Mesenchymal stem cell (in vitro differentiated cells and primary cell): ENCODE measurements around the gene TROAP.

Experiments
- DNase-seq: peaks from one replicate; pipeline ENCODE4 v3.0.0-alpha.2; 2013
- H2AFZ ChIP-seq: one replicate; pipeline ENCODE4 v1.6.1; 2013; ENCODE audit warnings: low read depth, mild to moderate bottlenecking, control low read depth, inconsistent platforms, low read length, moderate library complexity
- H2AK5ac ChIP-seq: 2 replicates; pipeline ENCODE4 v1.6.1; 2013; ENCODE audit warnings: low read length, moderate library complexity, mild to moderate bottlenecking, inconsistent platforms; ENCODE audit not compliant: severe bottlenecking
- H2BK120ac ChIP-seq: one replicate; pipeline ENCODE4 v1.6.1; 2013; ENCODE audit warnings: low read depth, mild to moderate bottlenecking, inconsistent platforms, low read length, moderate library complexity
- H2BK12ac ChIP-seq, 2 experiments: one replicate each; pipeline ENCODE4 v1.6.1; 2013; ENCODE audit warnings: inconsistent platforms in 2 of 2, low read length in 2 of 2, mild to moderate bottlenecking in 2 of 2, moderate library complexity in 2 of 2, control low read depth in 1 of 2
- H2BK15ac ChIP-seq: one replicate; pipeline ENCODE4 v1.6.1; 2013; ENCODE audit warnings: mild to moderate bottlenecking, low read depth, inconsistent platforms; ENCODE audit not compliant: poor library complexity, severe bottlenecking
- H2BK5ac ChIP-seq: 2 replicates; pipeline ENCODE4 v1.6.1; 2013; ENCODE audit warnings: low read depth, mild to moderate bottlenecking, low read length, control low read depth, inconsistent platforms; ENCODE audit not compliant: poor library complexity, severe bottlenecking
- H3K14ac ChIP-seq, 2 experiments: one replicate each; pipeline ENCODE4 v1.6.1; 2013; ENCODE audit warnings: inconsistent platforms in 2 of 2, low read length in 2 of 2, control low read depth in 1 of 2, mild to moderate bottlenecking in 1 of 2, moderate library complexity in 1 of 2
- H3K18ac ChIP-seq, 2 experiments: one replicate each; pipeline ENCODE4 v1.6.1; 2013; ENCODE audit warnings: inconsistent platforms in 2 of 2, low read length in 2 of 2, control low read depth in 1 of 2, low read depth in 1 of 2, mild to moderate bottlenecking in 1 of 2
- H3K23ac ChIP-seq, 2 experiments: one replicate each; pipeline ENCODE4 v1.6.1; 2013; ENCODE audit warnings: inconsistent platforms in 2 of 2, low read length in 2 of 2, mild to moderate bottlenecking in 2 of 2, moderate library complexity in 2 of 2, control low read depth in 1 of 2
- H3K27ac ChIP-seq: 2 replicates; pipeline ENCODE4 v1.5.1; 2013; ENCODE audit warnings: mild to moderate bottlenecking, moderate library complexity, low read length, control low read depth, inconsistent platforms; ENCODE audit not compliant: poor library complexity, severe bottlenecking
- H3K27me3 ChIP-seq, 2 experiments: 2 replicates each; pipeline versions ENCODE4 v1.6.1 to v1.7.0; 2013; ENCODE audit warnings: low read length in 2 of 2, mild to moderate bottlenecking in 2 of 2, moderate library complexity in 2 of 2, control low read depth in 1 of 2, inconsistent platforms in 1 of 2; ENCODE audit not compliant: control insufficient read depth in 1 of 2, insufficient read depth in 1 of 2
- H3K36me3 ChIP-seq, 2 experiments: 2 replicates each; pipeline versions ENCODE4 v1.6.1 to v1.7.0; 2013; ENCODE audit warnings: low read length in 2 of 2, control low read depth in 1 of 2, inconsistent platforms in 1 of 2, low read depth in 1 of 2, mild to moderate bottlenecking in 1 of 2; ENCODE audit not compliant: insufficient read depth in 2 of 2, control insufficient read depth in 1 of 2
- H3K4ac ChIP-seq, 2 experiments: one replicate each; pipeline ENCODE4 v1.6.1; 2013; ENCODE audit warnings: inconsistent platforms in 2 of 2, low read length in 2 of 2, mild to moderate bottlenecking in 2 of 2, moderate library complexity in 2 of 2, control low read depth in 1 of 2, low read depth in 1 of 2
- H3K4me1 ChIP-seq: 2 replicates; pipeline ENCODE4 v1.6.1; 2013; ENCODE audit warnings: low read depth, low read length, control low read depth; ENCODE audit not compliant: control insufficient read depth, insufficient read depth
- H3K4me2 ChIP-seq: 2 replicates; pipeline ENCODE4 v1.6.1; 2013; ENCODE audit warnings: low read length, mild to moderate bottlenecking, inconsistent platforms; ENCODE audit not compliant: poor library complexity, severe bottlenecking
- H3K4me3 ChIP-seq, 2 experiments: 2 replicates each; pipeline versions ENCODE4 v1.5.1 to v1.7.0; 2013; ENCODE audit warnings: low read length in 2 of 2, mild to moderate bottlenecking in 2 of 2, control low read depth in 1 of 2, low read depth in 1 of 2; ENCODE audit not compliant: insufficient read depth in 1 of 2
- H3K79me1 ChIP-seq: replicated peaks from 2 replicates; pipeline ENCODE4 v1.6.1; 2013; ENCODE audit warnings: mild to moderate bottlenecking, control low read depth, low read length, inconsistent platforms; ENCODE audit not compliant: poor library complexity, severe bottlenecking
- H3K9ac ChIP-seq: 2 replicates; pipeline ENCODE4 v1.7.0; 2013; ENCODE audit warnings: mild to moderate bottlenecking, low read length, moderate library complexity
- H3K9me3 ChIP-seq: 2 replicates; pipeline ENCODE4 v1.7.0; 2013; ENCODE audit warnings: mild to moderate bottlenecking, low read length; ENCODE audit not compliant: control insufficient read depth
- H4K8ac ChIP-seq: one replicate; pipeline ENCODE4 v1.6.1; 2013; ENCODE audit warnings: inconsistent platforms, mild to moderate bottlenecking, low read length, moderate library complexity
- H4K91ac ChIP-seq: one replicate; pipeline ENCODE4 v1.6.1; 2013; ENCODE audit warnings: mild to moderate bottlenecking, low read length, inconsistent platforms
- WGBS: methylation state at CpG from one replicate; pipeline ENCODE4 v1.1.7; 2013; ENCODE audit warnings: mixed read lengths; 5-methylcytosine and 5-hydroxymethylcytosine counted together

Gene TROAP

DNA sequence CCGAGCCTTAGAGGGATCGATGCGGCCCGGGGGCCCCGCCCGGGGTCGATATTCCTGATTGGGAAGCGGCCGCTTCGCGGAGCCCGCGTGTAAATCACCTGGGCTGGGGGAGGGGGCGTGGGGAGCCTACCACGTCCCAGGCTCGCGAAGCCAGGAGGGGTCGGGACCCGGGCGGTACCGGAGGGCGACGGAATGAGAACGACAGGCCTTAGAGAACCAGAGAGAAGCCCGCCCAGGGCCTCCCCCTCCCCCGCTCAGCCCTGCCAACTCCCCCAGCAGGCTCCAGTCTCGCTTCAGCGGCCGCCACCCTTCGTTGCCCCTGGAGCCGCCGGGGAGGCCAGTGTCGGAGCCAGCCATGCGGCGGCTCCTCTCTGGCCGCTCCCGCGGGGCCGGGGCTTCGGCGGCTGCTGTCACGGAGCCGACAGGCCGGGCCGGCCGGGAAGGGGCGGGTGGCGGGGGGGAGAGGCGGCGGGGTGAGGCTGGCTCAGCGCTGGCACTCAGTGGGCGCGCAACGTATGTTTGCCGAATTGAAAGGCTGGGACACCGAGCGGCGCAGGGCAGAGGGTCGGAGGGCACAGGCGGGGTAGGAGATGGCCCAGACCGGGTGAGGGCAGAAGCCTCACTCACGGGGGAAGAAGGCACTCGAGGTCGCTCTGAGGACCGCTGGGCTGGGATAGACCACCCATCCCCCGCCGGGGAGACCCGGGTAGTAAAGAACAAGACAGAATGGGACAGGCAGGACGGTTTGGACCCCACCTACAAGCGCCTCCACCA, 22.2 kb downstream of the TROAP start:
- H3K4me3 ChIP-seq, result peak overlapping the region; percentile 45 to 68
- peak overlapping the region in 1 of 2 experiments; percentile 88 for H3K23ac ChIP-seq
- H2BK5ac ChIP-seq, result no peak overlapping the region
- no peak overlapping the region for H4K91ac ChIP-seq
- H3K4me2 ChIP-seq, result peak overlapping the region; percentile 94
- H3K27ac ChIP-seq, result no peak overlapping the region
- peaks cover 0 to 6% of the 10 kb centered on the region in 2 experiments for H3K36me3 ChIP-seq
- H2AFZ ChIP-seq, result no peak overlapping the region
- peaks cover 59% of the 10 kb centered on the region for H3K4me1 ChIP-seq
- no peak for DNase-seq
- peak overlapping the region; percentile 15 for H2BK15ac ChIP-seq
- 4% methylated on average over 32 of the region's 70 CpGs for WGBS
- H2BK12ac ChIP-seq, result no peak overlapping the region
- H3K9me3 ChIP-seq, result no peaks in the 10 kb centered on the region
- H3K27me3 ChIP-seq, result peaks cover 75 to 92% of the 10 kb centered on the region in 2 experiments
- no peak overlapping the region for H4K8ac ChIP-seq
- no peaks in the 10 kb centered on the region for H3K79me1 ChIP-seq
- peak overlapping the region in 1 of 2 experiments; percentile 70 for H3K18ac ChIP-seq
- no peak overlapping the region for H3K4ac ChIP-seq
- no peak overlapping the region for H2BK120ac ChIP-seq
- H3K9ac ChIP-seq, result peak overlapping the region; percentile 29
- no peak overlapping the region for H3K14ac ChIP-seq
- H2AK5ac ChIP-seq, result no peak overlapping the region

DNA sequence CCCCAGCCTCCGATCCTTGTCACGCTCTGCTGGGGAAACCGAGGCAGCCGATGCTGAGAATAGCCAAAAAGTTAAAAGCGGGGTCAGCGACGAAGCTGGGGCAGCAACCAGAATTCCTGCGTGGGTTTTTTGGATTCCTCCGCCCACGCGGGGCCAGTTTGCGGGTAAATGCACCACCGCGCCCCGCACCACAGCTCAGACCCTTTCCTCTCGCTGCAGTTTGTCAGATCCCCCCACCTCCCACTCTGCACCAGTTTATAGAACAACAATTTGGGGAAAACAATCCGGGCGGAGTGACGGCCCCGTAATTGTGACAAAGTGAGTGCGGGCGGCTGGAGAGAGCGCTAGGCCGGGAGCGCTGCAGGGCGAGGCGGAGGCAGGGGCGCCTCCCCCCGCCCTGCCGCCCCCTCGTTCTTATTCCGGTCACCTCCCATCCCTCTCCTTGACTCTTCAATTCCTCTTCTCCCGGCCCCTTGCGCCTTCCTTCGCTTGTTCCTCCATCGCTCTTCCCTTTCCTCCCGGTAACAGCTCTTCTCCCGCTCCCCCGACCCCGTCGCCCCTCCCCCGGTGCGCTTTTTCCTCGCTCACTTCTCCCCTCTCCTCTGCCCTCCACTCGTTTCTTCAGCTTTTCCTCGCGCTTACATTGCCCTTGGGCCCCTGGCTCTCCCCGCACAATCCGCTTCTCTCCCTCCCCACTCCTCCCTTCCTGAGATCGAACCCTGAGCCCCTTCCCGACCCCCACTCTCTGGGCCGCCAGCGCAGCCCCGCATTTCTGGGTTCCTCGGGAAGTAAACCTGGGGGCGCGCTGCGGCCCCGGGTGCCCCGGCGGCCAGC, 23.0 kb downstream of the TROAP start:
- Histone ChIP-seq H2AK5ac (no peak overlapping the region), H3K27ac (no peak overlapping the region), H3K79me1 (no peaks in the 10 kb centered on the region), H2BK15ac (no peak overlapping the region), H3K18ac (no peak overlapping the region), H4K8ac (no peak overlapping the region), H2BK5ac (peak overlapping the region; percentile 4), H3K4me2 (peak overlapping the region; percentile 90), H3K14ac (no peak overlapping the region), H4K91ac (no peak overlapping the region), H3K23ac (no peak overlapping the region), H3K9me3 (no peaks in the 10 kb centered on the region), H2BK12ac (peak overlapping the region in 1 of 2 experiments; percentile 29), H3K4ac (no peak overlapping the region), H3K9ac (peak overlapping the region; percentile 29), H2BK120ac (no peak overlapping the region), H3K36me3 (peaks cover 0 to 6% of the 10 kb centered on the region in 2 experiments), H3K4me1 (peaks cover 59% of the 10 kb centered on the region), H3K4me3 (peak overlapping the region; percentile 45 to 68), H3K27me3 (peaks cover 67 to 88% of the 10 kb centered on the region in 2 experiments), H2AFZ (no peak overlapping the region)
- 1% methylated on average over 58 of the region's 61 CpGs for WGBS
- DNase-seq, result no peak

GRCh38 chr12:49346659-49347310, 23.7 kb downstream of the TROAP start, which contains the start of gene DNAJC22:
DNAJC22 (plus strand) TSS chr12:49346888; CDS start chr12:49348873, 1,985 bp downstream.
- peak within 1 kb of the TSS; percentile 2 to 68 for H3K4me3 ChIP-seq
- H2AK5ac ChIP-seq, result no peak within 1 kb of the TSS
- no peak within 1 kb of the TSS for H2AFZ ChIP-seq
- no peak within 1 kb of the TSS for H4K91ac ChIP-seq
- H3K36me3 ChIP-seq, result peaks cover 0 to 6% of the 10 kb centered on the region in 2 experiments
- no peak for DNase-seq
- H3K4ac ChIP-seq, result no peak within 1 kb of the TSS
- no peaks in the 10 kb centered on the region for H3K9me3 ChIP-seq
- H3K18ac ChIP-seq, result no peak within 1 kb of the TSS
- H4K8ac ChIP-seq, result no peak within 1 kb of the TSS
- no peak within 1 kb of the TSS for H3K23ac ChIP-seq
- H3K4me1 ChIP-seq, result peaks cover 53% of the 10 kb centered on the region
- no peak within 1 kb of the TSS for H3K14ac ChIP-seq
- 2% methylated on average over 47 of the region's 47 CpGs for WGBS
- no peak within 1 kb of the TSS for H2BK15ac ChIP-seq
- peak within 1 kb of the TSS in 1 of 2 experiments; percentile 29 for H2BK12ac ChIP-seq
- H3K9ac ChIP-seq, result peak within 1 kb of the TSS; percentile 29
- peaks cover 59 to 85% of the 10 kb centered on the region in 2 experiments for H3K27me3 ChIP-seq
- H3K79me1 ChIP-seq, result no peaks in the 10 kb centered on the region
- peak within 1 kb of the TSS; percentile 4 for H2BK5ac ChIP-seq
- no peak within 1 kb of the TSS for H2BK120ac ChIP-seq
- no peak within 1 kb of the TSS for H3K27ac ChIP-seq
- H3K4me2 ChIP-seq, result peak within 1 kb of the TSS; percentile 90
